COR-L47 (cell line): ENCODE data around the gene PRR18.
A peak's percentile ranks its signal among the peaks of the same experiment; 100 is the strongest.
"Not testable (repeated sequence)": the region's sequence is repeated elsewhere in the genome, so short reads cannot be mapped to it uniquely, and the experiment has no call there.

ENCODE experiments used
- DNase-seq: peaks from one replicate; lab custom pipeline; 2025; lab: John Stamatoyannopoulos, UW

The PRR18 gene, protein sequence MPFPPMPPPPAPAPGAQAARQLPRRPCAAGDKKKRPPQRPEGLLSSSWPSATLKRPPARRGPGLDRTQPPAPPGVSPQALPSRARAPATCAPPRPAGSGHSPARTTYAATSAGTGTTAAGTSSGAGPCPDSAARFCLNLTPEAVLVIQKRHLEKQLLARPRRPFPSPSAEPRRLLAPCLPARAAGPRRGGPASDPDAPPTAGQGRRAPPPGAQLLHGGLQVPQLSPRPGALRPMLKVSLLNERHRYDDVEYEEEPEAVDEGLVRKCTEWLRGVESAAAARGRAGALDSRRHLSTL

GRCh38 chr6:166308033-166308768, at the start of gene PRR18:
TSS of gene PRR18 (minus strand) at chr6:166308392. CDS start at chr6:166308142, 250 bp downstream.
- no peak for DNase-seq

- DNase-seq, result no peak
Observed at GRCh38 chr6:166355552-166355951, 47.4 kb upstream of the PRR18 start.

- no peak for DNase-seq
Observed at GRCh38 chr6:166354965-166355364, 46.8 kb upstream of the PRR18 start.

DNA sequence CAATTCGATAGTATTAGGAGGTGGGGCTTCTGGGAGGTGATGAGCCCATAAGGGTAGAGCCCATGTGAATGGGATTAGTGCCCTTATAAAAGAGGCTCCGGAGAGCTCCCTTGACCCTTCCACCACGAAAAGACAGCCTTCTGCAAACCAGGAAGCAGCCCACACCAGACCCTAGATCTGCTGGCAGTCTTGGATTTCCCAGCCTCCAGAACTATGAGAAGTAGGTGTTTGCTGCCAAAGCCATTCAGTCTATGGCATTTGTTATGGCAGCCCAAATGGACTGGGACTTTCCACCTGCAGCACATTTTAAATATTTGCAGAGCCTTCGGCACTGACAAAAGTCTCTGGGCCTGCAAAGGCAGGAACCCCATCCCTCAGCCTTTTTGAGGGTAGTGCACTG, 46.0 kb upstream of the PRR18 start:
- no peak for DNase-seq

- DNase-seq, result no peak
Observed at GRCh38 chr6:166353507-166353906, 45.3 kb upstream of the PRR18 start.

- DNase-seq, result no peak
Observed at GRCh38 chr6:166352923-166353322, 44.7 kb upstream of the PRR18 start.

GRCh38 chr6:166351715-166352285, 43.6 kb upstream of the PRR18 start:
- DNase-seq, result peak; percentile 62

GRCh38 chr6:166348305-166348949, 40.2 kb upstream of the PRR18 start:
- DNase-seq, result no peak

DNA sequence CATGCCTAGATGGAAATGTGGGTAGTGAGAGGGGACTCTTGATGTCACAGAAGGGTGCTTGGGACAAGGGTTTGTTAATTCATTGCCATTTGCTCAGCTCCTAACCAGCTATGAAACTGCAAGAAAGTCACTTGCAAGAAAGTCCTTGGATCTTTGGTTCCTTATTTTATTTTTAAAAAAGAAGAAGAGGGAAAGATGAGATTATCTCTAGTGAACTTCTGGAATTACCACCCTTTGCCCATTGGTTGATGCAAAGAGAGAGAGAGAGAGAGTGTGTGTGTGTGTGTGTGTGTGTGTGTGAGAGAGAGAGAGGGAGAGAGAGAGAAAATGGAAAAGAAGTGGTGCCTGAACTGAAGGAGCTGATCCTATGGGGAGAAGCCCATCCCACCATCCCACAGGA, 38.8 kb upstream of the PRR18 start:
- no peak for DNase-seq

DNA sequence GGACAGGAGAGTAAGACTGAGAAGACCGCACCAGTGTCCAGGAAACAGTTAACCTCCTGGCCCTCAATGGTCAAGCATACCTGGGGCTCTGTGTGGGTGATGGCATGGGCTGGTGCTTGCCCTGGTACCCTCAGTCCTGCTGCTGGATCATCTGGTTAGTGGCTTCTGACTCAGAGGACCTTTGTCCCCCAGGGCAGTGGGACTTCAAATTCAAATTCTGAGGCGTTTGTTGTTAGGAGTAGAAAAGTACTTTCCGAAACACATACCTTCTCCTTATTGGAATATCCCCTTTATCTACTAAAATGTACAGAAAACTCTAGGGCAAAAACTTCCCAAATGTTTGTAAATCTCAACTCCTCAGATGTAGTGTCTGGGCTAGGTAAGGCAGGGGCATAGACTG, 38.3 kb upstream of the PRR18 start:
- no peak for DNase-seq

GRCh38 chr6:166345672-166346071, 37.5 kb upstream of the PRR18 start:
- DNase-seq, result not testable (repeated sequence)

DNA sequence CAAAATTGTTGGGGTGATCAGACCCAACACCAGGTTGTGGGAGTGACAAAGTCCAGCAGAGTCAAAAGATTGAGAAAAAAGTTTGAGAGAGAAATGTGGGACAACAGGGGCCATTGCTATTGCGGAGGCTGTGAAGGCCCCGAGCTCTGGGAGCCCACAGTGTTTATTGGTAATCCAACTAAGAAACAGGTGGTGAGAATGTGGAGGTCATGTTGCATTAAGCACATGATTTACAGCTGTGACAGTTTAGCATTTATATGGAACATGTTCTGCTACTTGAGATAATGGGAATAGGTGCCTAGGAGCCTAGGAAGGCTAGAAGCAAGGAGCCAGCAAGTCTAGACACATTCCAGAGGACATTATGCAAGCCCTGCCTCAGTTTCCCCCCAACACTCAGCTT, 36.7 kb upstream of the PRR18 start:
- DNase-seq, result not testable (repeated sequence)

DNA sequence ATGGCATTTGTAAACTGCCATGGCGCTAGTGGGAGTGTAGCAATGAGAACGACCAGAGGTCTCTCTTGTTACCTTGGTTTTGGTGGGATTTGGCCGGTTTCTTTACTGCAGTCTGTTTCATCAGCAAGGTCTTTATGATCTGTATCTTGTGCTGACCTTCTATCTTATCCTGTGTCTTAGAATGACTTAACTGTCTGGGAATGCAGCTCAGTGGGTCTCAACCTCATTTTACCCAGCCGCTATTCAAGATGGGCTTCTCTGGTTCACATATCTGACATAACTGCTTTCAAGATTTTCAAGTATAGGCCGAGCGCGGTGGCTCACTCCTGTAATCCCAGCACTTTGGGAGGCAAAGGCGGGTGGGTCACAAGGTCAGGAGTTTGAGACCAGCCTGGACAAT, 36.0 kb upstream of the PRR18 start:
- DNase-seq, result no peak

- no peak for DNase-seq
Observed at GRCh38 chr6:166343150-166343487, 34.9 kb upstream of the PRR18 start.

DNA sequence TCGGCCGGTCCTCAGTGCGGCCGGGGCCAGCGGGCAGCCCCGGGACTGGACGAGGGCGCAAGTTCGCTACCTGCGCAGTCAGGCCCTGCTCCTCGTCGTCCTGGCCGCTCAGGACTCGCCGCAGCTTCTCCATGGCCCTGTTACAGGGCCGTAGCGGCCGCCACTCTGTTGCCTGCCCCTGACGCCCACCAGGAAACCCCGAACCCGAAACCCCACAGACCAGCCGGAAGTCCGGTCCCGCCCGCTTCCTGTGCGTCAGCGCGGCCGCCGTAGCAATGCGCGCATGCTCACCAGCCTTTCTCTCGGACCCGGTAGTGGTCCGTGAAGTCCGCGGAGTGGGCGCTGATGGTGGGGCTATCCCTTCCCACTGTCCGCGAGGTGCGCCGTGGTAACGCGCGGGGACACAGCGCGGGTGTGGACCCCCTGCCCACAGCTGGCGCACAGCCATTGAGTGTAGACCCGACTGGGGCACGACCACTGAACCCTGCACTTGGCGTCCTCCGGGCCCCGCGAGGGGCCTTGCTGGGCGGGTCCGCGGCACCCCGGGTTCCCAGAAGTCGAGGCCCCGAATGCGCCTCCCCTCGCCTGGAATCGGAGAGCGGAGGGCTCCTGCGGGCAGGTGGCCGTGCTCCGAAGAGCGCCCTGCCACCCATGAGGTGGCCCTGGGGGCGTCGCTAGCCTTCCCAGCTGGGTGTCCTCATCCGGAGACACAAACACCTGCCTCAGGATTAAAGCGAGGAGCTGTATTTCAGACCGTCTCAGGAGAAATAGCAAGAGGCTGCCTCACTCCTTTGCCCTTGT, 34.4 kb upstream of the PRR18 start, which contains the start of gene SFT2D1:
TSS of gene SFT2D1 (minus strand) at position 197 of the 801 bp plus-strand sequence. CDS start at position 133, 64 bp downstream.
- DNase-seq, result peak; percentile 18

GRCh38 chr6:166341977-166342348, 33.8 kb upstream of the PRR18 start:
- DNase-seq, result no peak

DNA sequence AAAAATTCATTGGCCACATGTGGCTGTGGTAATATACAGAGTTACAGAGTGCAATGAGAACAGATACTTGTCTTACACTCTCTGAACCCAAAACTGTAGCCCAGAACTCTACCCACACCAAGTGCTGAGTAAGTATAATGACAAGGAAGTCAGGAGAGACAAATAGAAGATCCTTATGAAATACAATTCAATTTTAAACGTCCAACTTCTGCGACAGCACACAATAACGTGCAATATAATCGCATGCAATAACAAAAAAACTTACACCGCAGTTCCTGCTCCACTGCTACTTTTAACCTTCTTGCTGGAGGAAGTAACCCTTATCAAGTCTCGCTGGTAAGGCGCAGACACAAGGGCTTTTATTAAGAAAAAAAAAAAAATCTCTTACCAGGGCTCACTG, 33.3 kb upstream of the PRR18 start:
- DNase-seq, result no peak

DNA sequence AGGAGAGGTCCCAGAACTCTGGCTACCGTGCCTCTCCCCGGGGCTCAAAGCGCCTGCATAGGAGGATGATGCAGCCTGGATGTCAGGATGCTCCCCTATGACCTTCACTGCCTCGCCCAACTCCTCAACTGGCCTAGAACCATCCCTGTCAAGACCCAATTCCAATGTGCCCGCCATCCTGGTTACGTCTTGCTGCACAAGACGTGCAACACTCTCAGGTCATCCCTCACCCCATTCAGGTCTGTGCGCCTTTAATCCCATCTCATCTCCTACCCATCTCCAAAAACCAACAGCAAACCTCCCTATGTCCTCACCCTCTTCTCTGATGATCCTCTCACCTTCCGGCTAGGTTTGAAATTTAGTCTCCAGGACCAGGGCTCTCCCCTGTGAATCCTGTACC, 30.7 kb upstream of the PRR18 start:
- no peak for DNase-seq

DNA sequence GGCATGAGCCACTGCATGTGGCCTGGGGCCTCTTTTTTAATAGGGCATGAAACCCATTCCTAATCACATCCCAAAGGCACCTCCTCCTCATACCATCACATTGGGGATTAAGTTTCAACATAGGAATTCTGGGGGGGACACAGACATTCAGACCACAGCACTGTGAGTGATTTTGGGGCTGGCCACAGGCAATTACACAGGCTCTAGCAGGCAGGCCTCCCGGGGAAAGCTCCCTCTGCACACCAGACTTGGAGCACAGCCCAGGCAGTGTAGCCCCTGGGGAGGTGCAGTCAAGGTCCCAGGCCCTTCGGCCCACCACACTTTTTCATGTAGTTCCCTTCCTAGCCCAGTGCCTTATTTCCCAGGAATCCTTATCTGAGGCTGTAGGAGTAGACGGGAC, 28.7 kb upstream of the PRR18 start:
- no peak for DNase-seq

DNA sequence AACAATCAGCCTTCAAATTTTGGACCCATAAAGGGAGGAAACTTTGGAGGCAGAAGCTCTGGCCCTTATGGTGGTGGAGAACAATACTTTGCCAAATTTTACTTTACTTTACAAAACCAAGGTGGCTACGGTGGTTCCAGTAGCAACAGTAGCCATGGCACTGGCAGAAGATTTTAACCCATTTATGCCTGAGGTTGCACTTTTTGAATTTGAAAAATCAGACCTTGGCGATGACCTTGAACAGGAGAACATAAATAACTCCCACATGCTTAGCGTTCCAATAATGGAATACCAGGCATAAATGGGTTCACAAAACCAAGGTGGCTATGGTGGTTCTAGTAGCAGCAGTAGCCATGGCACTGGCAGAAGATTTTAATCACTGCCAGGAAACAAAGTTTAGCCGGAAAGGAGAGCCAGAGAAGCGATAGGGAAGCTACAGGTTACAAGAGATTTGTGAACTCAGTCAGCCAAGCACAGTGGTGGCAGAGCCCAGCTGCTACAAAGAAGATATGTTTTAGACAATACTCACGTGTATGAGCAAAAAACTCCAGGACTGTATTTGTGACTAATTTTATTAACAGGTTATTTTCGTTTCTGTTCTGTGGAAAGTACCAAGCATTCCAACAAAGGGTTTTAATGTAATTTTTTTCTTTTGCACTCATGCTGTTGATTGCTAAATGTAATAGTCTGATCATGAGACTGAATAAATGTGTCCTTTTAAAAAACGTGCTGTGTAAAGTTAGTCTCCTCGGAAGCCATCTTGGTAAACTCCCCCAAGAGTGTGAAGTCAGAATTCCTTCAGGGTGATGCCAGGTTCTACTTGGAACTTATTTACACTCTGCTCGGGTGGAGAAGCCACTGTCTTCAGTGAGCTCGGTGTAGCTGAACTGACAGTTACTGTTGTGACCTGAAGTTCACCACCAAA, 27.4 kb upstream of the PRR18 start:
- DNase-seq, result no peak

DNA sequence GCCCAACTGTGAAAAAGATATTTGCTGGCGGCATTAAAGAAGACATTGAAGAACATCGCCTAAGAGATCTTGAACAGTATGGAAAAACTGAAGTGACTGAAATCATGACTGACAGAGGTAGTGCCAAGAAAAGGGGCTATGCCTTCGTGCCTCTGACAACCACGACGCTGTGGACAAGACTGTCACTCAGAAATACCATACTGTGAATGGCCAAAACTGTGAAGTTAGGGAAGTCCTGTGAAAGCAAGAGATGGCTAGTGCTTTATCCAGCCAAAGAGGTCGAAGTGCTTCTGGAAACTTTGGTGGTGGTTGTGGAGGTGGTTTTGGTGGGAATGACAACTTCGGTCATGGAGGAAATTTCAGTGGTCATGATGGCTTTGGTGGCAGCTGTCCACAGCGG, 26.7 kb upstream of the PRR18 start:
- no peak for DNase-seq
